HFF-Myc (cell line): ENCODE measurements around the gene ANKRD36C.
"Not testable (repeated sequence)": the region's sequence is repeated elsewhere in the genome, so short reads cannot be mapped to it uniquely, and the experiment has no call there.

Experiments used
- DNase-seq: peaks from one replicate; pipeline ENCODE4 v3.0.0-alpha.2; 2011; ENCODE audit warnings: low read depth; ENCODE audit errors: extremely low read depth
- H3K4me3 ChIP-seq: replicated peaks from 2 replicates; pipeline ENCODE4 v1.5.1; 2011; ENCODE audit warnings: low read depth, mild to moderate bottlenecking, control low read depth, low read length
- TF ChIP-seq, protein P1 (sequence below): IDR thresholded peaks from 2 replicates; pipeline ENCODE4 v1.5.1; 2012; ENCODE audit warnings: mild to moderate bottlenecking, low read depth, low read length, control low read depth; ENCODE audit errors: missing control alignments

Gene ANKRD36C

DNA sequence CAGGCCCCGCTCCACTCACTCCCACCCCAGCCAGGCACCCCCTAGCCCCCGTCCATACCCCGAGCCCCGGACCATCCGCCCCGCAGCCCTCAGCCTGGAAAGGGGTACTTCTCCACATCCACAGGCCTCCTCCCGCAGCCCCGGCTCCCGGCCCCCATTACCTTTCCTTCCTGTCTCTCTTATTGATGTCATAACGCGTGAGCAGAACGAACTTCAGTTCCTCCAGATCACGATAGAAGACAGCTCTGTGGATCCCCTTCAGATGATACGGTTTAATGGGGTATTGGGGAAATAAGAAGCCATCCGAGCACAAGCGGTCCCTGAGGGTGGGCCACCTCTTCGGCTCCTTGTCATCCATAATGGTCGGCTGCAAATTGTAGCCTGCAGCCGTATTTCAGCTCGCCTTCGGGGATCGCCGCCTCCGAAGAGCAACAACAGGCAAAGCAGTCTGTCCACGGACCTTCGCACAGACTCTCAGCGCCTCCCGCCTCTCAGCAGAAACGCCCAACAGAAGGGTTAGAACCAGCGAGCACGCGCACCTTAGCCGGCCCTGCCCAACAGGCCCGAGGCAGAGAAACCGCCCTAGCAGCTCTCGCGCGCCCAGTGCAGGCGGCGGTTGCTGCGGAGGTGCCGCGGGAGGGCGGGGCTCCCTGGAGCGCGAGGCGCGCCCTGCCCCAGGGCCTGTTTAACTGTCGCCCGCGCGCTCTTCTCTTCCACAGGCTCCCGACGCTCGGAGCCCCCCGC, at the start of gene ANKRD36C:
Gene ANKRD36C (minus strand): TSS at position 474 of the 744 bp plus-strand sequence. CDS start 116 bp downstream, at position 358.
- peak within 1 kb of the TSS; percentile 53 for H3K4me3 ChIP-seq
- DNase-seq, result not testable (repeated sequence)

DNA sequence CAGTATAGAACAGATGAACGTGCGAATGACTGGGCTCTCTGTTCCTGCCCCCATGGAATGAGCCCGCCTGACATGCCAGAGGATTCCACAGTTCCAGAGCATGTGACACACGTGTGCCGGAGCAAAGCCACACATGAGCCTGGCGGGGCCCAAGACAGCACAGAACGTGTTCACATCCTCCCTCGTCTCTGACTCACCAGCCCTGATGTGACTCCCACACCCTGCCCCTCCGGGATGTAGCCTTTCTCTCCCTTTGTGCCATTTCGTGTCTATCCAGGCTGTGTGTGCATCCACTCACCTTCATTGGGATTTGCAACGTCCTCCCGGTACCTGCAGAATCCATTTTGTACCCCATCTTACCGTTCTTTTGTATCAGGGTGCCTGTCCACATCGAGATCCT, 43.9 kb upstream of the ANKRD36C start:
- not testable (repeated sequence) for H3K4me3 ChIP-seq, DNase-seq

DNA sequence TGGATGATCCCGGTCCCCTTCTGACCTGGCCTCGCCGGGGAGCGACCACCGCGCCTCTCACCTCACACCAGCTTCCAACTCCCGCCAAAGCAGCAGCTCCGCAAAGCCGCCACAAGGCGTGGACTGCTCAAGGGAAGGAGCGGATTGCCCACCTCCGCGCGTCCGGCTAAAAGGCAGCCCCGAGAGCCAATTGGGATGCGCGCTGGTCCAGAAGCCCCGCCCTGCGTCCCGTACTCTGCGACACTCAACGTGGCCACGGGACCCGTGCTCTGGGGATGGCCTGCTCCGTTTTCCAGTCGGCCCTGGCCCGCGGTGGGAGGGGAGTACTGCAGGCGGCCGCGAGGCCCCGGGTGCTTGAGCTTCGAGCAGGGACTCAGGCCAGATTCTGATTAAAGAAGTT, 43.2 kb upstream of the ANKRD36C start, which contains the start of gene GPAT2:
Gene GPAT2 (minus strand): TSS at position 125 of the 400 bp plus-strand sequence. CDS start 2,557 bp downstream, outside the sequence.
- not testable (repeated sequence) for H3K4me3 ChIP-seq, DNase-seq

DNA sequence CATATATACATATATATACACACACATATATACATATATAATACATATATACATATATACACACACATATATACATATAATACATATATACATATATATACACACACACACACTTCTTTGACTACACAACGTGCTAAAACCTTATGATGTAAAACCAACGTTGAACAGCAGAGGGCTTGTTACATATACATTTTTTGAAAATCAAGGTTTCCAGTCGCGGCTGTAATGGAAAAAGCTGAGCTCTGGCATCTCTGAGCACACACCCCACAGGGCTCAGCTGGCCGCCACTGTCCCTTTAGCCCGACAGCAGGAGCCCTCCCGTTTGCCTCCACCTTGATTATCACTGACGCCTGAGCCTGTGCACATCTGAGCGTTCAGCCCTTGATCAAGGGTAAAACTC, 42.4 kb upstream of the ANKRD36C start:
- not testable (repeated sequence) for H3K4me3 ChIP-seq, DNase-seq

DNA sequence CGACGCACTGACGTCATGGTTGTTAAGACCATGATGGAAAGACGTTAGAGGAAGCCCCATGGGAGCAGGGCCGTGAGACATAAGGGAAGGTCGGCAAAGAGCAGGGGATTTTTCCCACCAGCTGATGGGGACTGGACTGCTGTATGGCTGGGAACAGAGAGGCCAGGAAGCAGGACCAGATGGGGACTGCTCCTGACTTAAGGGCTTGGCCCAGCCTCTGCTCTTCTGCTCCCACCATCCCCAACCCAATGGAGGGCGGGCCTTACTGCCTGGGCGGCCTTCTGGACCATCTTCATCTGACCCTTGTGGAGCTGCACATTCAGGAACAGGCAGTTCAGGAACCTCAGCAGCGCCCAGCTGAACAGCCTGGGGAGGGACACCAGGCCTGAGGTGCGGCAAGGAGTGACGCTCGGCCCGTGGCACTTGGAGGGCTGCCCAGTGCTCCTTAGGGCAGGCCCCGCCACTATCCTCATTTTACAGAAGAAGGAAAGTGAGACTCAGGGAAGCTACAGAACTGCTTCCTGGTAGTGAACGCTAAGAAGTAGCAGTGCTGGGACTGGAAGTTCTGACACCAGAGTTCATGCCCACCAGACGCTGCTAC, 36.2 kb upstream of the ANKRD36C start:
- not testable (repeated sequence) for H3K4me3 ChIP-seq

DNA sequence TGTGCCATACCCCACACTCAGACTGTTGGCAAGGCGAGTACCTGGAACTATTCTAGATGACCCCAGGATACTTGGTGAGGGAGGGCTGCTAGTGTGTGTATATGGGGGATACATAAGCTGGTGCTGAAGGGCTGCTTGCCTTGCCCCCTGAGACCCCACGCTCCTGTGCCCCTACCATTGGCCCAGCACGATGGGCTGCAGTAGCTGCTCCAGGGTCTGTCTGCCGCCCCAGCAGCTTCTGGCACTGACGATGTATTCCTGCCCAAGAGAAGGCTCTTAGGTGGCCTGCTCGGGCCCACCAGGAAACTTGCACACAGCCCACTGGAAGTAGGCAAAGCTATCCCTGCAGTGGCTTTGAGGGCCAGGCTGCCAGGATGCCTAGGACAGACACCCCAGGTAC, 34.1 kb upstream of the ANKRD36C start:
- not testable (repeated sequence) for H3K4me3 ChIP-seq, DNase-seq

More for the DNA sequence above, 36.2 kb upstream of the ANKRD36C start:
- DNase-seq, result not testable (repeated sequence)

DNA sequence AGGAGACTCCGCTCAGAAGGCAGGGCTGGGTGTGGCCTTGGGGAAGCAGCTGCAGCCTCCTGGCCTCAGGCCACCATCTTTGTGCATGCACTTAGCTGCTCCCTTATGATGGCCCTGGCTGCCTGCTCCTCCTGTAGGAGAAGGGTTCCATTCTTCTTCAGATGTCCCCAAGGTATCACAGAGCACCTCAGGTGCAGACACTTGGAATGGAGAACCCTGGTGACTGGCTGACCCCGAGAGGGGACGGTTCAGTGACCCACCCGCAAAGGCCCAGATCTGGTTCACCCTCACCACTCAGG, 33.5 kb upstream of the ANKRD36C start:
- TF ChIP-seq, protein P1, sequence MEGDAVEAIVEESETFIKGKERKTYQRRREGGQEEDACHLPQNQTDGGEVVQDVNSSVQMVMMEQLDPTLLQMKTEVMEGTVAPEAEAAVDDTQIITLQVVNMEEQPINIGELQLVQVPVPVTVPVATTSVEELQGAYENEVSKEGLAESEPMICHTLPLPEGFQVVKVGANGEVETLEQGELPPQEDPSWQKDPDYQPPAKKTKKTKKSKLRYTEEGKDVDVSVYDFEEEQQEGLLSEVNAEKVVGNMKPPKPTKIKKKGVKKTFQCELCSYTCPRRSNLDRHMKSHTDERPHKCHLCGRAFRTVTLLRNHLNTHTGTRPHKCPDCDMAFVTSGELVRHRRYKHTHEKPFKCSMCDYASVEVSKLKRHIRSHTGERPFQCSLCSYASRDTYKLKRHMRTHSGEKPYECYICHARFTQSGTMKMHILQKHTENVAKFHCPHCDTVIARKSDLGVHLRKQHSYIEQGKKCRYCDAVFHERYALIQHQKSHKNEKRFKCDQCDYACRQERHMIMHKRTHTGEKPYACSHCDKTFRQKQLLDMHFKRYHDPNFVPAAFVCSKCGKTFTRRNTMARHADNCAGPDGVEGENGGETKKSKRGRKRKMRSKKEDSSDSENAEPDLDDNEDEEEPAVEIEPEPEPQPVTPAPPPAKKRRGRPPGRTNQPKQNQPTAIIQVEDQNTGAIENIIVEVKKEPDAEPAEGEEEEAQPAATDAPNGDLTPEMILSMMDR, result no peak
- H3K4me3 ChIP-seq, result no peak overlapping the region
- DNase-seq, result no peak

DNA sequence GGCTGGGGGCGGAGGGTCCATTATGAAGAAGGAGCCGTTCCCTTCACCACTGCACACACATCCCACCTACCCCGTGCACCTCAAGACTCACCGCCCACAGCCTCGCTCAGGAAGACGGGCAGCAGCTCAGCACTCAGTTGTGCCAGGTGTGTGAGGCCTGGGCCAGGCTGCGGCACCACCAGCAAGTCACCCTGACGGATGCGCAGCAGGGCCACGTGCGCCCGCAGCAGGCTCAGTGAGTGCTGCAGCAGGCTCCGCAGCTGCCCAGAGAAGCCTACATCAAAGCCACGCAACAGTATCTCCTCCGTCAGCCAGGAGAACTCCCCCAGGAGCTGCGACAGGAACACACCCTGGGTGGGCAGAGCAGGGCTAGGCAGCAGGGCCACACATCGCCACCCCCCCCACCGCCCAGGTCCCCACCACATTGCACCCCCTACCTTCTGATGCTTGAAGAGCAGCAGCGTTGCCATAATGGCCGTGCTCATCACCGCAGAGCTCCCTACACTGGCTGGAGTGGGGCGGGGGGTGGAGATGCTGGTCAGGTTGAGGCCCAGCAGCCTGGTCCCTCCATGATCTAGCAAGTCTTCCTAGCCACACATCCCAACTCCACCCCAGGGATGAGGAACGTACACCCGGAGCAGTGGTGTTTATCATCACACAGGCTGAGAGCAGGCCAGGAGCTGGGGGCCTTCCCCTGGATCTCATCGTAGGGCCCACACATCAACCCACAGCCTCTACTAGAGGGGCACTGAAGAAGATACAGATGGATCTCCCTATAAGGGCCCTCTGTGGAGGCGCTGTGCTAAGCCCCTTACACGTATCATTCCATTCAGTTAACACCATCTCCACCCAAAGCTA, 32.9 kb upstream of the ANKRD36C start:
- DNase-seq, result no peak
- TF ChIP-seq, protein P1, result no peak
- H3K4me3 ChIP-seq, result no peak overlapping the region

DNA sequence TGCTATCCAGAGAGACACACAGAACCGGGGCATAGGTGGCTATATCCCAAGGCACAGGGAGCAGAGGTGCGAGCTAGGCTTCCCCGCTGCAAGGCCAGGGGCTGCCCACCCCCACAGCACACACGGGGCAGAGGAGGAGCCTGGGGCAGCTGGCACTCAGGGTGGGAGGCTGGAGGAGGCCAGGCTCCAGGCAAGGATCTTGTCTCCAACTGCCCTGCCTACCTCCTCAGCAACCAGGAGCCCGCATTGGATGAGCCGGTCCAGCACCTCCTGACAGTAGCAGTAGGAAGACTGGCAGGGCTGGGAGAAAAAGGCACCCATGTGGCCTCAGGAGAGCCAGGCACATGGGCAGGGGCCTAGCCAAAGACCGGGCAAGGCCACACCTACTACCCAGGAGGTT, 32.1 kb upstream of the ANKRD36C start:
- not testable (repeated sequence) for H3K4me3 ChIP-seq, DNase-seq

DNA sequence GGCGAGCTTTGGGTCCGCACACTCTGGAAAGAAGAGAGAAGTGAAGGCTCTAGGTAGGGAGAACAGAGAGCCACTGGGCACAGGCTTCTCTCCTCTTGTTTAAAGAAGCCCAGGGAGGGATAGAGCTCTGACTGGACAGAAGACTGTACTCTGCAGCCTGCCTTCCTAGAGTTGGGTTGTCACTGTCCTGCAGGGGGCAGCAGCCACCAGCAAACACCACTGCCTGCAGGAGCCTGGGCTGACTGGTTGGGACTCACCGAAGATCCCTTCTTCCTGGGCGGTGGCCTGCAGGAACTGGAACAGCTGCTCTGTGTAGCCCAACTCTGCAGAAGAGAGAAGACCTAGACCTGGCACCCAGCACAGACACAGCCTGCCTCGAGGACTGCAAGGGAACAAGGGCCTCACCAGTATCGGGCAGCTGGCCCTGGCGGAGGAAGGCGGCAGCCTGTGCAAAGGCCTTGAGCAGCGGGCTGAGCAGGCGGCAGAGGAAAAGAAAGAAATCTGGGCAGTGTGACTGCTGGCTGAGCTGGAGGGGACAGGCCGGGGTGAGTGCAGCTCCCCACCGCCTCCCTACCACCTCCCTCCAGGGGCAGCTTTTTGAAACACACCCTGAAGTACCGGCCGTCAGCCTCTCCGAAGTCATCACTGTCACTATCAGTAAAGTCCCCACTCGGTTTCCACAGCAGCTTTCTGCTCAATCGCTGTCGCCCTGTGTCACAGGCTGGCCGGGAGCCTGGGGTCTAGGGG, 31.2 kb upstream of the ANKRD36C start:
- peak; percentile 54 for DNase-seq
- TF ChIP-seq, protein P1, result peak; percentile 79
- H3K4me3 ChIP-seq, result not testable (repeated sequence)

DNA sequence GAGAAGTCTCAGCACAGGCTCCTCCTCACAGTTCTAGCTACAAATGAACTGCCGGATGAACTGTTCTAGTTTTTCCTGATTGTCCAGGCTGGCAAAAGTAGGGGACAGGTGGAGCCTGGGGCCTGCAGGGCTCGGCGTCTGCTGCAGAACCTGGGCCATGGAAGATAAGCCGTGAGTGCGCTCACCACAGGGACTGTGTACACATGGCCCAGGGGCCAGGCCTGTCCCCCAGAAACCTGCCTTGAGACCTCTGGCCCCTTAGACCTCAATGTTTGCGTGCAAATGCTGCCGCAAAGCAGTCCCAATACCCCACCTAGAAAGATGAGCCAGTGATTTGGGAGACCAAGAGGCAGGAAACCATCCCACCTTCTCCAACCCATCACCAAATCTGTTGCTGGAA, 30.5 kb upstream of the ANKRD36C start:
- DNase-seq, H3K4me3 ChIP-seq: not testable (repeated sequence)

DNA sequence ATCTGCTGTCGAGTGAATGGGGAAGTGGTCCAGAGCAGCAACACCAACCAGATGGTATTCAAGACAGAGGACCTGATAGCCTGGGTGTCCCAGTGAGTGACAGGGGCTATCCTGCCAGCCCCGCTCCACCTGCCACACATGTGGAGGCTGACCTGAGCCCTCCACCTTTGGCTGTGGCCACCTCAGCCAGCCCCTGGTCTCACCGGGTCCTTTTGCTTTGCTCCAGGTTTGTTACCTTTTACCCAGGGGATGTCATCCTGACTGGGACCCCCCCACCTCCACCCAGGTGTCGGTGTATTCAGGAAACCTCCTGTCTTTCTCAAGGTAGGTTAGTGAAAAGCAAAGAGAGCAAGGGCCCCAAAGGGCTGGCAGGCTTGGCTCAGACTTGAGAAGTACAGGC, 29.5 kb upstream of the ANKRD36C start:
- not testable (repeated sequence) for DNase-seq, H3K4me3 ChIP-seq

DNA sequence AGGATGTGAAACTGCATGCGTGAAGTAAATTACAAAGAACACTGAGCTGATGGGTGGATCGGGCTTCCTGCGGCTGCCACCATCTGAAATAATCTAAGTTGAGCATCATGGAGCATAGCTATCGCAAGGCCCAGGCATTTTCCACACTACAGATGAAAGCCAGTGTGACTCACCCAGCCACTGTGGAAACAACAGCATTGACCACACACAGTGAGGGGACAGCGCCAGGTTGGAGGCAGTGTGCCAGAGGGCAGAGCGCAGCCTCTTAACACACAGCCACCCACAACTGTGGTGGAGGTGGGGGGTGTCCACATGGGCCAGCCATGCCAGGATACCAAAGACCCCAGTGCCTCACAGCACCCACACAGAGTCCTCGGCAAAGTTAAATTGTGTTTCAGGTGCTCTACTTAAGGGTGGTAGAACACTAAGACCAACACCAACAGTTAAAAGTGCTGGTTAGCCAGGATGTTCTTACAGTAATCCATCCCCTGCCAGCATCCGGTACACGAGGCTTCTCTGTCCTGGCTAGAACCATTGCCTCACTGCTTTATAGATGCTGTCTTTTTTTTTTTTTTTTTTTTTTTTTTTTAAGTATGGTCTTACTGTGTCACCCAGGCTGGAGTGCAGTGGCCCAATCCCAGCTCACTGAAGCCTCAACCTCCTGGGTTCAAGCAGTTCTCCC, 28.4 kb upstream of the ANKRD36C start:
- not testable (repeated sequence) for DNase-seq, H3K4me3 ChIP-seq
